A549 (cell line): ENCODE data around the gene HYOU1. TPM values are rescaled to one million over a fixed set of nuclear protein-coding genes. Genes with fewer than 3 reads are reported as not detected.

ENCODE experiments used
- ATAC-seq, 2 experiments: fragments of 200-7000 bp in 1 of 2; fragments of >200 bp in 1 of 2; cut with Nextera tagmentation in 1 of 2; cut with Tn5 transposase in 1 of 2; 3 replicates each; pipeline versions ENCODE4 v1.8.0 to v1.9.1; 2018 to 2020; ENCODE audit warnings: mild to moderate bottlenecking in 1 of 2, moderate library complexity in 1 of 2
- CTCF ChIA-PET: fragments of 300-600 bp; sonication (Branson Sonifier 250); formaldehyde crosslinking; extraction: SDS; loops from one replicate; lab custom pipeline; 2021; ENCODE audit warnings: antibody characterized with exemption, inconsistent platforms; lab: Yijun Ruan, JAX
- POLR2A ChIA-PET: fragments of 350-600 bp; formaldehyde crosslinking; extraction: SDS; loops from one replicate; lab custom pipeline; 2021; ENCODE audit warnings: antibody characterized with exemption, inconsistent platforms; lab: Yijun Ruan, JAX
- DNase-seq, 2 experiments: peaks; one replicate each; pipeline versions ENCODE4 v3.0.0 to v3.0.0-alpha.2; 2011 to 2016; ENCODE audit warnings: low read depth in 1 of 2, low spot score in 1 of 2
- FAIRE-seq: peaks from 2 replicates; lab custom pipeline; 2011; peaks lifted over from hg19 to GRCh38; lab: Jason Lieb, UNC
- H3K27ac ChIP-seq, 2 experiments: fragments of >200 bp; sonication (Bioruptor Twin); formaldehyde crosslinking; 3 replicates each; pipeline ENCODE4 v1.5.1; 2016 to 2017
- H3K4me1 ChIP-seq: fragments of >200 bp; sonication (Bioruptor Twin); formaldehyde crosslinking; 3 replicates; pipeline ENCODE4 v1.6.1; 2016
- H3K4me2 ChIP-seq: fragments of >200 bp; sonication (Bioruptor Twin); formaldehyde crosslinking; 3 replicates; pipeline ENCODE4 v1.6.1; 2016
- H3K4me3 ChIP-seq: fragments of >200 bp; sonication (Bioruptor Twin); formaldehyde crosslinking; 3 replicates; pipeline ENCODE4 v1.5.1; 2016
- H3K9me3 ChIP-seq: fragments of >200 bp; sonication (Bioruptor Twin); formaldehyde crosslinking; 3 replicates; pipeline ENCODE4 v1.6.1; 2016
- CTCF ChIP-seq: fragments of >200 bp; sonication (Bioruptor Twin); formaldehyde crosslinking; IDR thresholded peaks from 3 replicates; pipeline ENCODE4 v1.5.1; 2016
- FOSB ChIP-seq: fragments of 250-450 bp; sonication (Bioruptor Pico); IDR thresholded peaks from 2 replicates; pipeline ENCODE4 v1.5.0; 2020; ENCODE audit warnings: mild to moderate bottlenecking, moderate library complexity
- FOXS1 ChIP-seq: fragments of 250-450 bp; sonication (Bioruptor Pico); IDR thresholded peaks from 2 replicates; pipeline ENCODE4 v1.5.0; 2020; ENCODE audit warnings: mild to moderate bottlenecking, moderate library complexity
- HES2 ChIP-seq: fragments of >200 bp; sonication (Bioruptor Twin); formaldehyde crosslinking; IDR thresholded peaks from 2 replicates; pipeline ENCODE4 v1.6.1; 2016
- HOXA7 ChIP-seq: fragments of 250-450 bp; sonication (Bioruptor Pico); IDR thresholded peaks from 2 replicates; pipeline ENCODE4 v1.5.0; 2020; ENCODE audit warnings: mild to moderate bottlenecking, moderate library complexity
- KDM1A ChIP-seq: fragments of 200-600 bp; sonication (generic); IDR thresholded peaks from 2 replicates; pipeline ENCODE4 v1.6.1; 2016; ENCODE audit warnings: low read depth, mild to moderate bottlenecking
- MAZ ChIP-seq: fragments of 150-350 bp; IDR thresholded peaks from 2 replicates; pipeline ENCODE4 v1.6.1; 2014; ENCODE audit warnings: antibody characterized with exemption, low read depth, low read length, borderline replicate concordance
- MYC ChIP-seq: IDR thresholded peaks from 2 replicates; pipeline ENCODE4 v1.6.1; 2012; ENCODE audit warnings: mild to moderate bottlenecking, inconsistent platforms, low read length, improper control_type of control experiment, borderline replicate concordance
- NPAS2 ChIP-seq: fragments of 250-450 bp; sonication (Bioruptor Pico); IDR thresholded peaks from 2 replicates; pipeline ENCODE4 v1.8.0; 2022; ENCODE audit warnings: mild to moderate bottlenecking, moderate library complexity, borderline replicate concordance
- NR3C1 ChIP-seq: fragments of >200 bp; sonication (Bioruptor Twin); formaldehyde crosslinking; IDR thresholded peaks from 3 replicates; pipeline ENCODE4 v1.6.1; 2017
- POLR2A ChIP-seq: IDR thresholded peaks from 2 replicates; pipeline ENCODE4 v1.6.1; 2012; ENCODE audit warnings: mild to moderate bottlenecking, low read length
- RAD21 ChIP-seq, 2 experiments: fragments of >200 bp in 1 of 2; sonication (Bioruptor Twin) in 1 of 2; formaldehyde crosslinking in 1 of 2; IDR thresholded peaks in 1 of 2; conservative IDR thresholded peaks in 1 of 2; 2 replicates in 1 of 2; 3 replicates in 1 of 2; pipeline ENCODE4 v1.6.1; 2012 to 2018; ENCODE audit warnings: inconsistent platforms in 1 of 2
- RFX5 ChIP-seq: fragments of 450-650 bp; IDR thresholded peaks from 2 replicates; pipeline ENCODE4 v1.7.1; 2014; ENCODE audit warnings: antibody characterized with exemption, mild to moderate bottlenecking, moderate library complexity
- SMC3 ChIP-seq: fragments of >200 bp; sonication (Bioruptor Twin); formaldehyde crosslinking; IDR thresholded peaks from 3 replicates; pipeline ENCODE4 v1.6.1; 2018; ENCODE audit warnings: inconsistent platforms
- TP53 ChIP-seq: fragments of 250-450 bp; sonication (Bioruptor Pico); IDR thresholded peaks from 2 replicates; pipeline ENCODE4 v1.5.0; 2021; ENCODE audit warnings: mild to moderate bottlenecking, moderate library complexity
- ZFP36 ChIP-seq: fragments of 450-650 bp; IDR thresholded peaks from 2 replicates; pipeline ENCODE4 v1.6.1; 2014; ENCODE audit warnings: borderline replicate concordance; ENCODE audit not compliant: partially characterized antibody
- ZNF302 ChIP-seq: fragments of 250-450 bp; sonication (Bioruptor Pico); IDR thresholded peaks from 2 replicates; pipeline ENCODE4 v1.9.0; 2021; ENCODE audit warnings: inconsistent platforms, mild to moderate bottlenecking, moderate library complexity
- ZSCAN20 ChIP-seq: fragments of 250-450 bp; sonication (Bioruptor Pico); IDR thresholded peaks from 2 replicates; pipeline ENCODE4 v1.8.0; 2022; ENCODE audit warnings: mild to moderate bottlenecking, moderate library complexity
- WGBS: methylation state at CpG from one replicate; pipeline ENCODE4 v1.1.6; 2017; ENCODE audit errors: missing lambda C conversion rate; 5-methylcytosine and 5-hydroxymethylcytosine counted together
- polyA plus RNA-seq, 4 experiments: library from polyadenylated mRNA; depleted of rRNA in 3 of 4; stranded (reverse); fragments of >200 nt; fragmentation: RNase III in 1 of 4; extraction: RNeasy Plus Mini Kit Qiagen cat#74134 plus additional on column Dnase treatment in 1 of 4; gene quantifications; 2 replicates in 3 of 4; 3 replicates in 1 of 4; pipeline ENCODE4 v1.2.3, GENCODE V29; 2011 to 2017
- TF ChIP-seq, protein P1 (sequence below): IDR thresholded peaks from 2 replicates; pipeline ENCODE4 v1.6.1; 2012
- TF ChIP-seq, protein P2 (sequence below): IDR thresholded peaks from 2 replicates; pipeline ENCODE4 v1.6.1; 2012
- TF ChIP-seq, protein P3 (sequence below): IDR thresholded peaks from 2 replicates; pipeline ENCODE4 v1.6.1; 2012; ENCODE audit warnings: low read depth, borderline replicate concordance
- TF ChIP-seq, protein P4 (sequence below): fragments of 200-600 bp; sonication (generic); IDR thresholded peaks from 2 replicates; pipeline ENCODE4 v1.6.1; 2016; ENCODE audit warnings: antibody characterized with exemption, mild to moderate bottlenecking, moderate library complexity

HYOU1 gene
- polyA plus RNA-seq, 2 of the 4 experiments (the other 2 are of a cell fraction), result 44.8 to 83.1 TPM

DNA sequence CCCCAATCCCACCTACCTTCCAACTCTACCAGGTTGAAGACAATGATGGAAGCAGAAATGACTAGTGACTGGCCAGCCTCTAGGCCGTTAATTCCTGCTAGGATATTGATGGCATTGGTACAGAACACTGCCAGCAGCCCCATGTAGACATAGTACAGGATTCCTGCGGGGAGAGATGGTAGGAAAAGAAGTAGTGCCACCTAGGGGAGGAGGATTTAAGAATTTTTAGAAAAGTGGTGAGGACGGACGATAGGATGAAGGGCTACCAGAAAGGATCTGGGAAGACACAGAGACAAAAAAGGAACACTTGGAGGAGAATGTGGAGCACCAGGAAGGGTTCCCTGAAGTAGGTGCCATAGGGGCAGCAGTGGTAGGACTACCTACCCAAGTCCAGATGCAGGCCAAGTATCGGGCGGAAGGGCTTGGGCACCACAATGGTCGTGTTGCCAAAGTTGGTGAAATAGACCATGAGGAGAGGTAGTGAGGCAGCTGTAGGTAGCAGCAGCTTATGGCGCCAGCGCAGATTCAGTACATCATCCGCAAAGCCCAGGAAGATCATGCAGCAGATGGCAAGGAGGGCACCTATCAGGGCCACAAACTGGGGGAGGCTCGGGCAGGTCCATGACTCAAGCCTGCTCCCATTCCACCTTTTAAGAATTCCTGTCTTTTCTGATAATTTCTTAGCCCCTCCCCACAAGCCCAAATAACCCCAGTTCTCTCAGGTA, 43.4 kb upstream of the HYOU1 start:
- FAIRE-seq, result no peak
- Histone ChIP-seq H3K9me3 (no peaks in the 10 kb centered on the region), H3K4me3 (peak overlapping the region; percentile 78), H3K4me2 (peak overlapping the region; percentile 99), H3K27ac (peak overlapping the region; percentile 90 to 98), H3K4me1 (peaks cover 26% of the 10 kb centered on the region)
- peak; percentile 50 to 51 for DNase-seq
- ChIA-PET POLR2A (no interaction called here), CTCF (interaction anchor here (0.7 to 1.4 kb wide), 8 partner anchors 11 to 96 kb away, joined by 3 to 9 read pairs (median 3); partner anchors contain the start of gene VPS11)
- WGBS, result 15% methylated on average over 11 of the region's 11 CpGs
- ATAC-seq, result peak in 1 of 2 experiments; percentile 12; a peak in 3 of 6 replicates
- TF ChIP-seq CTCF (peak; percentile 52), POLR2A (no peak), RAD21 (conservative IDR thresholded peaks at IDR 0.05 in 1 of 2, IDR thresholded peaks at IDR 0.05 in 1 of 2) (peak; percentile 18 to 45; a peak in 2 of 5 replicates), ZNF302 (CRISPR knock-in tag) (no peak), KDM1A (no peak), HES2 (no peak)
- TF ChIP-seq, protein P1, sequence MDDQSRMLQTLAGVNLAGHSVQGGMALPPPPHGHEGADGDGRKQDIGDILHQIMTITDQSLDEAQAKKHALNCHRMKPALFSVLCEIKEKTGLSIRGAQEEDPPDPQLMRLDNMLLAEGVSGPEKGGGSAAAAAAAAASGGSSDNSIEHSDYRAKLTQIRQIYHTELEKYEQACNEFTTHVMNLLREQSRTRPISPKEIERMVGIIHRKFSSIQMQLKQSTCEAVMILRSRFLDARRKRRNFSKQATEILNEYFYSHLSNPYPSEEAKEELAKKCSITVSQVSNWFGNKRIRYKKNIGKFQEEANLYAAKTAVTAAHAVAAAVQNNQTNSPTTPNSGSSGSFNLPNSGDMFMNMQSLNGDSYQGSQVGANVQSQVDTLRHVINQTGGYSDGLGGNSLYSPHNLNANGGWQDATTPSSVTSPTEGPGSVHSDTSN, result no peak
- TF ChIP-seq, protein P2, sequence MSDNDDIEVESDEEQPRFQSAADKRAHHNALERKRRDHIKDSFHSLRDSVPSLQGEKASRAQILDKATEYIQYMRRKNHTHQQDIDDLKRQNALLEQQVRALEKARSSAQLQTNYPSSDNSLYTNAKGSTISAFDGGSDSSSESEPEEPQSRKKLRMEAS, result 0 out of 2 replicates have a peak, but pooled peaks have one; percentile 26

GRCh38 chr11:119099711-119100110, 42.7 kb upstream of the HYOU1 start:
- DNase-seq, result no peak
- Histone ChIP-seq H3K4me3 (no peak overlapping the region), H3K9me3 (no peaks in the 10 kb centered on the region), H3K4me2 (peak overlapping the region; percentile 99), H3K4me1 (peaks cover 26% of the 10 kb centered on the region), H3K27ac (no peak overlapping the region)
- no peak for TF ChIP-seq NPAS2
- TF ChIP-seq RFX5, result no peak
- TF ChIP-seq SMC3, result no peak
- no peak for TF ChIP-seq ZFP36
- no peak for TF ChIP-seq FOSB (CRISPR knock-in tag)
- no peak for TF ChIP-seq HOXA7 (CRISPR knock-in tag)
- no peak for TF ChIP-seq FOXS1 (CRISPR knock-in tag)
- no peak for TF ChIP-seq NR3C1
- no peak for TF ChIP-seq RAD21 (conservative IDR thresholded peaks at IDR 0.05 in 1 of 2, IDR thresholded peaks at IDR 0.05 in 1 of 2)
- no peak for ATAC-seq
- FAIRE-seq, result no peak
- ChIA-PET POLR2A (interaction anchor here (0.7 kb wide), 1 partner anchor 70 kb away, joined by 3 read pairs; no protein-coding TSS in a partner anchor), CTCF (interaction anchor here (0.6 to 1.4 kb wide), 11 partner anchors 9 to 97 kb away, joined by 3 to 9 read pairs (median 3); partner anchors contain the start of gene VPS11)
- WGBS, result 72% methylated on average over 6 of the region's 6 CpGs

GRCh38 chr11:119095066-119095880, 38.3 kb upstream of the HYOU1 start:
- FAIRE-seq (no peak), DNase-seq (peak; percentile 93 to 99), ATAC-seq (peak; percentile 72 to 88)
- CTCF ChIA-PET, result interaction anchor here (0.6 to 1.9 kb wide), 15 partner anchors 9 to 337 kb away, joined by 3 to 21 read pairs (median 4); partner anchors contain the start of genes C2CD2L, HMBS, NLRX1 and VPS11
- WGBS, result under 1% methylated on average over 19 of the region's 79 CpGs
- Histone ChIP-seq H3K4me1 (peaks cover 35% of the 10 kb centered on the region), H3K4me3 (peak overlapping the region; percentile 68), H3K27ac (peak overlapping the region; percentile 89 to 100), H3K4me2 (peak overlapping the region; percentile 89), H3K9me3 (no peaks in the 10 kb centered on the region)
- POLR2A ChIA-PET, result interaction anchor here (0.6 to 2.2 kb wide), 14 partner anchors 10 to 243 kb away, joined by 3 to 31 read pairs (median 4); partner anchors contain the start of genes C2CD2L, HINFP, HMBS and HYOU1
- no peak for TF ChIP-seq MAZ
- TF ChIP-seq, protein P3, sequence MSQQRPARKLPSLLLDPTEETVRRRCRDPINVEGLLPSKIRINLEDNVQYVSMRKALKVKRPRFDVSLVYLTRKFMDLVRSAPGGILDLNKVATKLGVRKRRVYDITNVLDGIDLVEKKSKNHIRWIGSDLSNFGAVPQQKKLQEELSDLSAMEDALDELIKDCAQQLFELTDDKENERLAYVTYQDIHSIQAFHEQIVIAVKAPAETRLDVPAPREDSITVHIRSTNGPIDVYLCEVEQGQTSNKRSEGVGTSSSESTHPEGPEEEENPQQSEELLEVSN, result peak; percentile 75
- TF ChIP-seq ZSCAN20, result no peak
- TF ChIP-seq, protein P4, sequence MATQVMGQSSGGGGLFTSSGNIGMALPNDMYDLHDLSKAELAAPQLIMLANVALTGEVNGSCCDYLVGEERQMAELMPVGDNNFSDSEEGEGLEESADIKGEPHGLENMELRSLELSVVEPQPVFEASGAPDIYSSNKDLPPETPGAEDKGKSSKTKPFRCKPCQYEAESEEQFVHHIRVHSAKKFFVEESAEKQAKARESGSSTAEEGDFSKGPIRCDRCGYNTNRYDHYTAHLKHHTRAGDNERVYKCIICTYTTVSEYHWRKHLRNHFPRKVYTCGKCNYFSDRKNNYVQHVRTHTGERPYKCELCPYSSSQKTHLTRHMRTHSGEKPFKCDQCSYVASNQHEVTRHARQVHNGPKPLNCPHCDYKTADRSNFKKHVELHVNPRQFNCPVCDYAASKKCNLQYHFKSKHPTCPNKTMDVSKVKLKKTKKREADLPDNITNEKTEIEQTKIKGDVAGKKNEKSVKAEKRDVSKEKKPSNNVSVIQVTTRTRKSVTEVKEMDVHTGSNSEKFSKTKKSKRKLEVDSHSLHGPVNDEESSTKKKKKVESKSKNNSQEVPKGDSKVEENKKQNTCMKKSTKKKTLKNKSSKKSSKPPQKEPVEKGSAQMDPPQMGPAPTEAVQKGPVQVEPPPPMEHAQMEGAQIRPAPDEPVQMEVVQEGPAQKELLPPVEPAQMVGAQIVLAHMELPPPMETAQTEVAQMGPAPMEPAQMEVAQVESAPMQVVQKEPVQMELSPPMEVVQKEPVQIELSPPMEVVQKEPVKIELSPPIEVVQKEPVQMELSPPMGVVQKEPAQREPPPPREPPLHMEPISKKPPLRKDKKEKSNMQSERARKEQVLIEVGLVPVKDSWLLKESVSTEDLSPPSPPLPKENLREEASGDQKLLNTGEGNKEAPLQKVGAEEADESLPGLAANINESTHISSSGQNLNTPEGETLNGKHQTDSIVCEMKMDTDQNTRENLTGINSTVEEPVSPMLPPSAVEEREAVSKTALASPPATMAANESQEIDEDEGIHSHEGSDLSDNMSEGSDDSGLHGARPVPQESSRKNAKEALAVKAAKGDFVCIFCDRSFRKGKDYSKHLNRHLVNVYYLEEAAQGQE, result peak; percentile 34; the same call in 1 of the 2 replicates
- TF ChIP-seq TP53, result 0 out of 2 replicates have a peak, but pooled peaks have one; percentile 52
- 0 out of 2 replicates have a peak, but pooled peaks have one; percentile 62 for TF ChIP-seq RFX5
- 0 out of 2 replicates have a peak, but pooled peaks have one; percentile 72 for TF ChIP-seq MYC
